AG10803 (cell line): ENCODE data around the gene TPSG1.

ENCODE experiments used
- DNase-seq: peaks from one replicate; pipeline ENCODE4 v3.0.0; 2010; ENCODE audit warnings: low read depth
- H3K4me3 ChIP-seq: 2 replicates; pipeline ENCODE4 v1.5.1; 2011; ENCODE audit warnings: mild to moderate bottlenecking, low read length, control low read depth
- CTCF ChIP-seq: conservative IDR thresholded peaks from 2 replicates; pipeline ENCODE4 v1.5.1; 2011; ENCODE audit warnings: mild to moderate bottlenecking, low read length, control low read depth, inconsistent platforms

The TPSG1 gene

GRCh38 chr16:1182950-1183907, 41.8 kb downstream of the TPSG1 start:
- no peak overlapping the region for H3K4me3 ChIP-seq
- no peak for TF ChIP-seq CTCF
- peak; percentile 9 for DNase-seq

GRCh38 chr16:1182316-1182671, 42.8 kb downstream of the TPSG1 start:
- no peak overlapping the region for H3K4me3 ChIP-seq
- no peak for TF ChIP-seq CTCF
- peak; percentile 31 for DNase-seq

GRCh38 chr16:1181404-1182315, 43.4 kb downstream of the TPSG1 start:
- TF ChIP-seq CTCF, result no peak
- no peak overlapping the region for H3K4me3 ChIP-seq
- DNase-seq, result no peak

- DNase-seq, result no peak
These were observed 44.3 kb downstream of the TPSG1 start for GRCh38 chr16:1180549-1181403.

GRCh38 chr16:1178295-1178910, 46.7 kb downstream of the TPSG1 start:
- H3K4me3 ChIP-seq, result no peak overlapping the region
- no peak for TF ChIP-seq CTCF
- DNase-seq, result no peak

More at GRCh38 chr16:1180549-1181403, 44.3 kb downstream of the TPSG1 start:
- TF ChIP-seq CTCF, result no peak
- no peak overlapping the region for H3K4me3 ChIP-seq

- no peak for DNase-seq
- no peak for TF ChIP-seq CTCF
These were observed 47.3 kb downstream of the TPSG1 start for GRCh38 chr16:1177750-1178149.

More at GRCh38 chr16:1177750-1178149, 47.3 kb downstream of the TPSG1 start:
- no peak overlapping the region for H3K4me3 ChIP-seq
